ENCODE results near the gene AHRR. TPM values are rescaled to one million over a fixed set of nuclear protein-coding genes. Genes with fewer than 3 reads are reported as not detected.

The AHRR gene
- total and polyA plus RNA-seq, 10 of the 15 experiments (the other 5 are each of a cell fraction or from before 2014, with no cell fraction given): 0.90 to 35.2 (median 19.2) TPM

- Histone ChIP-seq H3K4me1 (ENCODE audit: control insufficient read depth, insufficient read depth, low read length) (peaks cover 23% of the 10 kb centered on the region), H3K4me3 (peak within 1 kb of the TSS; percentile 81), H3K79me2 (ENCODE audit: control insufficient read depth, insufficient read depth, low read length) (peaks cover 31% of the 10 kb centered on the region), H3K9me3 (replicated peaks; ENCODE audit: control insufficient read depth, insufficient read depth, low read length) (no peaks in the 10 kb centered on the region), H2AFZ (ENCODE audit: control insufficient read depth, low read depth, low read length) (peak within 1 kb of the TSS; percentile 85), H3K36me3 (ENCODE audit: control insufficient read depth in 2 of 2, insufficient read depth in 2 of 2, low read length in 1 of 2) (peaks cover 6 to 10% of the 10 kb centered on the region in 2 experiments), H4K20me1 (ENCODE audit: control insufficient read depth, insufficient read depth) (no peaks in the 10 kb centered on the region), H3K9ac (ENCODE audit: control insufficient read depth, insufficient read depth, low read length) (peak within 1 kb of the TSS; percentile 87), H3K27ac (ENCODE audit: control insufficient read depth, insufficient read depth) (peak within 1 kb of the TSS; percentile 81), H3K4me2 (ENCODE audit: control insufficient read depth, insufficient read depth) (peak within 1 kb of the TSS; percentile 96), H3K27me3 (replicated peaks in 1 of 2; ENCODE audit: control insufficient read depth in 2 of 2, insufficient read depth in 2 of 2, low read length in 1 of 2) (no peaks in the 10 kb centered on the region)
- POLR2A ChIA-PET: interaction anchor here (0.6 kb wide), 1 partner anchor 127 kb away, joined by 3 read pairs; no protein-coding TSS in a partner anchor
- FAIRE-seq (peak; percentile 65), ATAC-seq (peak; percentile 91), DNase-seq (ENCODE audit: low read depth, low spot score) (no peak)
- intact Hi-C loops (cut with micrococcal nuclease; ENCODE audit: unreplicated experiment): no loop called here
- RAD21 ChIA-PET (ENCODE audit: unreplicated experiment): interaction anchor here (0.7 to 1.2 kb wide), 2 partner anchors 17 to 126 kb away, joined by 3 read pairs; no protein-coding TSS in a partner anchor
- SMC1A ChIA-PET (ENCODE audit: uncharacterized antibody, unreplicated experiment): interaction anchor here (0.9 kb wide), 1 partner anchor 11 kb away, joined by 3 read pairs; no protein-coding TSS in a partner anchor
- WGBS (ENCODE audit: insufficient coverage, insufficient replicate concordance, low lambda C conversion rate, missing lambda C conversion rate): 10% methylated on average over 58 of the region's 73 CpGs
- TSS peak; percentile 92 for BruUV-seq (replicated peaks)
- CTCF ChIA-PET: interaction anchor here (3.6 kb wide), 1 partner anchor 125 kb away, joined by 21 read pairs; no protein-coding TSS in a partner anchor
- in situ Hi-C loops (cut with MboI): no loop called here
- 0 out of 4 replicates have a peak, but pooled peaks of 1 of the 2 experiments have one; percentile 33 for TF ChIP-seq SRF (IDR thresholded peaks at IDR 0.05; ENCODE audit: low read depth in 2 of 2, low read length in 2 of 2)
- TF ChIP-seq POLR2A (IDR thresholded peaks at IDR 0.05; ENCODE audit: low read depth, low read length): peak; percentile 91
- TF ChIP-seq JUNB (IDR thresholded peaks at IDR 0.05): no peak
- no peak for TF ChIP-seq CBX3 (IDR thresholded peaks at IDR 0.05; ENCODE audit: borderline replicate concordance, low read depth)
- no peak for TF ChIP-seq EED (IDR thresholded peaks at IDR 0.05; ENCODE audit: low read depth)
- TF ChIP-seq NFXL1 (IDR thresholded peaks at IDR 0.05; ENCODE audit: borderline replicate concordance): no peak
- TF ChIP-seq ETV6 (conservative IDR thresholded peaks at IDR 0.05 in 1 of 2, IDR thresholded peaks at IDR 0.05 in 1 of 2; ENCODE audit: borderline replicate concordance in 1 of 2, low read depth in 1 of 2): peak in 1 of 2 experiments; percentile 64; a peak in 2 of 4 replicates
- no peak for TF ChIP-seq YBX1 (IDR thresholded peaks at IDR 0.05)
- peak; percentile 44; the same call in 1 of the 2 replicates for TF ChIP-seq NR2C1 (IDR thresholded peaks at IDR 0.05)
- TF ChIP-seq RFX5 (IDR thresholded peaks at IDR 0.05; ENCODE audit: low read depth, low read length): no peak
- TF ChIP-seq IRF3 (IDR thresholded peaks at IDR 0.05): 0 out of 2 replicates have a peak, but pooled peaks have one; percentile 25
- no peak for TF ChIP-seq MEF2B (IDR thresholded peaks at IDR 0.05; ENCODE audit: partially characterized antibody, poor library complexity, severe bottlenecking)
- TF ChIP-seq, protein P1, sequence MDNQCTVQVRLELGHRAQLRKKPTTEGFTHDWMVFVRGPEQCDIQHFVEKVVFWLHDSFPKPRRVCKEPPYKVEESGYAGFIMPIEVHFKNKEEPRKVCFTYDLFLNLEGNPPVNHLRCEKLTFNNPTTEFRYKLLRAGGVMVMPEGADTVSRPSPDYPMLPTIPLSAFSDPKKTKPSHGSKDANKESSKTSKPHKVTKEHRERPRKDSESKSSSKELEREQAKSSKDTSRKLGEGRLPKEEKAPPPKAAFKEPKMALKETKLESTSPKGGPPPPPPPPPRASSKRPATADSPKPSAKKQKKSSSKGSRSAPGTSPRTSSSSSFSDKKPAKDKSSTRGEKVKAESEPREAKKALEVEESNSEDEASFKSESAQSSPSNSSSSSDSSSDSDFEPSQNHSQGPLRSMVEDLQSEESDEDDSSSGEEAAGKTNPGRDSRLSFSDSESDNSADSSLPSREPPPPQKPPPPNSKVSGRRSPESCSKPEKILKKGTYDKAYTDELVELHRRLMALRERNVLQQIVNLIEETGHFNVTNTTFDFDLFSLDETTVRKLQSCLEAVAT (IDR thresholded peaks at IDR 0.05): 0 out of 2 replicates have a peak, but pooled peaks have one; percentile 17
- TF ChIP-seq HDGF (IDR thresholded peaks at IDR 0.05): 0 out of 2 replicates have a peak, but pooled peaks have one; percentile 28
- 0 out of 2 replicates have a peak, but pooled peaks have one; percentile 14 for TF ChIP-seq SMARCA5 (IDR thresholded peaks at IDR 0.05)
- TF ChIP-seq TBL1XR1 (IDR thresholded peaks at IDR 0.05; ENCODE audit: low read depth, low read length): no peak
- no peak for TF ChIP-seq WRNIP1 (IDR thresholded peaks at IDR 0.05; ENCODE audit: borderline replicate concordance, low read depth, low read length)
- no peak for TF ChIP-seq FOS (IDR thresholded peaks at IDR 0.05; ENCODE audit: borderline replicate concordance, extremely low read depth, insufficient read length)
- TF ChIP-seq, protein P2, sequence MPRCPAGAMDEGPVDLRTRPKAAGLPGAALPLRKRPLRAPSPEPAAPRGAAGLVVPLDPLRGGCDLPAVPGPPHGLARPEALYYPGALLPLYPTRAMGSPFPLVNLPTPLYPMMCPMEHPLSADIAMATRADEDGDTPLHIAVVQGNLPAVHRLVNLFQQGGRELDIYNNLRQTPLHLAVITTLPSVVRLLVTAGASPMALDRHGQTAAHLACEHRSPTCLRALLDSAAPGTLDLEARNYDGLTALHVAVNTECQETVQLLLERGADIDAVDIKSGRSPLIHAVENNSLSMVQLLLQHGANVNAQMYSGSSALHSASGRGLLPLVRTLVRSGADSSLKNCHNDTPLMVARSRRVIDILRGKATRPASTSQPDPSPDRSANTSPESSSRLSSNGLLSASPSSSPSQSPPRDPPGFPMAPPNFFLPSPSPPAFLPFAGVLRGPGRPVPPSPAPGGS (IDR thresholded peaks at IDR 0.05; ENCODE audit: borderline replicate concordance, insufficient read depth, low read depth, low read length, poor library complexity, severe bottlenecking): peak; percentile 50
- TF ChIP-seq CEBPB (IDR thresholded peaks at IDR 0.05; ENCODE audit: borderline replicate concordance in 1 of 2, low read depth in 2 of 2, low read length in 2 of 2): no peak
These were observed 121.1 kb downstream of the AHRR start, which contains the start of gene EXOC3 for GRCh38 chr5:442335-443238. Gene EXOC3, plus strand, starts transcription at chr5:443176. Its CDS starts 3,030 bp downstream, at chr5:446206.

Data from GM12878 (cell line).